Prostate gland (tissue), 2 donors: ENCODE results near the gene TMEM243. TPM values are rescaled to one million over a fixed set of nuclear protein-coding genes. Genes with fewer than 3 reads are reported as not detected.
"Not testable (repeated sequence)": the region's sequence is repeated elsewhere in the genome, so short reads cannot be mapped to it uniquely, and the experiment has no call there.

Source experiments
- DNase-seq: peaks from one replicate; pipeline ENCODE4 v3.0.0-alpha.2; 2019; ENCODE audit warnings: low spot score
- H3K27ac ChIP-seq, 2 donors: fragments of 200-600 bp; sonication (generic); 2 replicates each; pipeline ENCODE4 v1.5.1; 2017 to 2019
- H3K27me3 ChIP-seq: fragments of 200-600 bp; sonication (generic); replicated peaks from 2 replicates; pipeline ENCODE4 v1.5.1; 2019; ENCODE audit not compliant: insufficient read depth
- H3K36me3 ChIP-seq, 2 donors: fragments of 200-600 bp; sonication (generic); 1 replicate in 1 of 2; 2 replicates in 1 of 2; pipeline versions ENCODE4 v1.5.1 to v1.8.1; 2017 to 2019
- H3K4me1 ChIP-seq: fragments of 200-600 bp; sonication (generic); replicated peaks from 2 replicates; pipeline ENCODE4 v1.5.1; 2019
- H3K4me3 ChIP-seq, 2 donors: fragments of 200-600 bp; sonication (generic); 2 replicates each; pipeline ENCODE4 v1.5.1; 2017 to 2019
- H3K9me3 ChIP-seq: fragments of 200-600 bp; sonication (generic); 2 replicates; pipeline ENCODE4 v1.5.1; 2017
- POLR2A ChIP-seq: fragments of 450-650 bp; IDR thresholded peaks from one replicate; pipeline ENCODE4 v1.6.1; 2016; ENCODE audit warnings: antibody characterized with exemption, mild to moderate bottlenecking
- POLR2AphosphoS5 ChIP-seq: sonication (generic); formaldehyde crosslinking; IDR thresholded peaks from one replicate; pipeline ENCODE4 v1.6.1; 2017; ENCODE audit warnings: antibody characterized with exemption
- WGBS: methylation state at CpG from one replicate; pipeline ENCODE4 v1.1.5; 2018; 5-methylcytosine and 5-hydroxymethylcytosine counted together
- intact Hi-C: fragments of 100-400 bp; cut with DNase I; formaldehyde crosslinking; loops from one replicate; pipeline ENCODE4 v1.14.2; 2022
- total RNA-seq, 2 donors: library from RNA; depleted of rRNA; stranded (reverse); fragments of >200 nt; gene quantifications; one replicate each; pipeline ENCODE4 v1.1.0, GENCODE V29; 2016
- TF ChIP-seq, protein P1 (sequence below), 4 experiments: fragments of 200-600 bp in 2 of 4; fragments of 450-650 bp in 2 of 4; sonication (generic) in 2 of 4; IDR thresholded peaks; 1 replicate in 3 of 4; 2 replicates in 1 of 4; pipeline ENCODE4 v1.5.1; 2016 to 2019; ENCODE audit warnings: antibody characterized with exemption in 4 of 4, mild to moderate bottlenecking in 2 of 4, moderate library complexity in 2 of 4

The TMEM243 gene
- total RNA-seq, 2 donors from 2014 or later, result 23.3 to 39.7 TPM

DNA sequence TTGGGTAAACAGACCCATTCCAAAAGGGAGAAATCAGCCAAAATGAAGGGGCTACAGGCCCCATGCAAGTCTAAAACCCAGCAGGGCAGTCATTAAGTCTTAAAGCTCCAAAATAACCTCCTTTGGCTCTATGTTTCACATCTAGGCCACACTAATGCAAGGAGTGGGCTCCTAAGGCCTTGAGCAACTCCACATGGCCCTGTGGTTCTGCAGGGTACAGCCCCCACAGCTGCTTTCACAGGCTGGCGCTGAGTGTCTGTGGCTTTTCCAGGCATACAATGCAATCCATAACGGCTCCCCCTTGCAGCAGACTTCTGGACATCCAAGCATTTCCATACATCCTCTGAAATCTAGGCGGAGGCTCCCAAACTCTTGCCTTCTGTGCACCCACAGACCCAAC is 9.0 kb downstream of the TMEM243 start:
- intact Hi-C loops, result no loop called here
- DNase-seq, result no peak
- WGBS, result 93% methylated on average over 3 of the region's 3 CpGs
- no peaks in the 10 kb centered on the region for H3K27me3 ChIP-seq
- TF ChIP-seq, protein P1, sequence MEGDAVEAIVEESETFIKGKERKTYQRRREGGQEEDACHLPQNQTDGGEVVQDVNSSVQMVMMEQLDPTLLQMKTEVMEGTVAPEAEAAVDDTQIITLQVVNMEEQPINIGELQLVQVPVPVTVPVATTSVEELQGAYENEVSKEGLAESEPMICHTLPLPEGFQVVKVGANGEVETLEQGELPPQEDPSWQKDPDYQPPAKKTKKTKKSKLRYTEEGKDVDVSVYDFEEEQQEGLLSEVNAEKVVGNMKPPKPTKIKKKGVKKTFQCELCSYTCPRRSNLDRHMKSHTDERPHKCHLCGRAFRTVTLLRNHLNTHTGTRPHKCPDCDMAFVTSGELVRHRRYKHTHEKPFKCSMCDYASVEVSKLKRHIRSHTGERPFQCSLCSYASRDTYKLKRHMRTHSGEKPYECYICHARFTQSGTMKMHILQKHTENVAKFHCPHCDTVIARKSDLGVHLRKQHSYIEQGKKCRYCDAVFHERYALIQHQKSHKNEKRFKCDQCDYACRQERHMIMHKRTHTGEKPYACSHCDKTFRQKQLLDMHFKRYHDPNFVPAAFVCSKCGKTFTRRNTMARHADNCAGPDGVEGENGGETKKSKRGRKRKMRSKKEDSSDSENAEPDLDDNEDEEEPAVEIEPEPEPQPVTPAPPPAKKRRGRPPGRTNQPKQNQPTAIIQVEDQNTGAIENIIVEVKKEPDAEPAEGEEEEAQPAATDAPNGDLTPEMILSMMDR (IDR thresholded peaks at IDR 0.05), result no peak
- no peak for TF ChIP-seq POLR2A
- no peak for TF ChIP-seq POLR2AphosphoS5
- H3K36me3 ChIP-seq, result no peaks in the 10 kb centered on the region
- peaks cover 6% of the 10 kb centered on the region for H3K4me1 ChIP-seq
- H3K27ac ChIP-seq, result no peak overlapping the region
- no peak overlapping the region for H3K4me3 ChIP-seq
- H3K9me3 ChIP-seq, result no peaks in the 10 kb centered on the region

DNA sequence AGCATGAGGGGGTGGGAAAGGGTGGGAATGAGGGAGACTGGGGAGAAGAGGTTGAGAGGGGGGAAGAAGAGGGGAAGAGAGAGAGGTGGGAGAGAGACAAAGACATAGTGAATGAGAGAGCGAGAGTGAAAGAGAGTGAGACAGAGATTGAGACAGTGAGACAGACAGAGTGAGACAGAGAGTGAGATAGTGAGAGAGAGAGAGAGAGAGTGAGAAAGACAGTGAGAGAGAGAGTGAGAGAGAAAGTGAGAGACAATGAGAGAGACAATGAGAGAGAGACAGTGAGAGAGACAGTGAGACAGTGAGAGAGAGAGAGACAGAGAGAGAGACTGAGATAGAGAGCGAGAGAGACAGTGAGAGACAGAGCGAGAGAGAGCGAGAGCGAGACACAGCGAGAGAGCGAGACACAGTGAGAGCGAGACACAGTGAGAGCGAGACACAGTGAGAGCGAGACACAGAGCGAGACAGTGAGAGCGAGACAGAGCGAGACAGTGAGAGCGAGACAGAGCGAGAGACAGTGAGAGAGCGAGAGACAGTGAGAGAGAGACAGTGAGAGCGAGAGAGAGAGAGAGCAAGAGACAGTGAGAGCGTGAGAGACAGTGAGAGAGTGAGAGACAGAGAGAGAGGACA is 10.1 kb downstream of the TMEM243 start:
- DNase-seq, result no peak
- intact Hi-C loops, result no loop called here

DNA sequence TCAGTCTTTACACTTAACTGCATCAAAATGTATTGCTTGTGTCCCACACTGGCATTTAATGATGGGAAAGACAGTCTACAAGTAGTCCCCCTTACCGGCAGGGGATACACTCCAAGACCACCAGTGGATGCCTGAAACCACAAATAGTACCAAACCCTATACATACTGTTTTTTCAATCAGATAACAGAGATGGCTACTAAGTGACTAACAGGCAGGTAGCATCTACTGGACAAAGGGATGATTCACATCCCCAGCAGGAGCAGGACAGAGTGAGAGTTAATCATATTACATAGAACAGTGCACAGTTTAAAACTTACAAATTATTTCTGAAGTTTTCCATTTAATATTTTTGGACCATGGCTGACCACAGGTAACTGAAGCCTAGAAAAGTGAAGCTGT is 13.2 kb downstream of the TMEM243 start:
- no peak for DNase-seq
- no peak overlapping the region for H3K4me3 ChIP-seq
- no peaks in the 10 kb centered on the region for H3K4me1 ChIP-seq
- H3K27me3 ChIP-seq, result no peaks in the 10 kb centered on the region
- intact Hi-C loops, result no loop called here
- no peaks in the 10 kb centered on the region for H3K36me3 ChIP-seq
- H3K9me3 ChIP-seq, result no peaks in the 10 kb centered on the region
- no peak overlapping the region for H3K27ac ChIP-seq
- no peak for TF ChIP-seq POLR2AphosphoS5
- TF ChIP-seq, protein P1 (IDR thresholded peaks at IDR 0.05), result no peak
- no peak for TF ChIP-seq POLR2A
- 100% methylated on average over 1 of the region's 1 CpG for WGBS

More for the DNA sequence above, 10.1 kb downstream of the TMEM243 start:
- Histone ChIP-seq H3K4me3 (no peak overlapping the region), H3K27ac (no peak overlapping the region), H3K36me3 (no peaks in the 10 kb centered on the region), H3K9me3 (no peaks in the 10 kb centered on the region), H3K4me1 (peaks cover 6% of the 10 kb centered on the region), H3K27me3 (no peaks in the 10 kb centered on the region)
- TF ChIP-seq POLR2AphosphoS5 (no peak), POLR2A (no peak)
- TF ChIP-seq, protein P1 (IDR thresholded peaks at IDR 0.05), result no peak
- 92% methylated on average over 17 of the region's 18 CpGs for WGBS

DNA sequence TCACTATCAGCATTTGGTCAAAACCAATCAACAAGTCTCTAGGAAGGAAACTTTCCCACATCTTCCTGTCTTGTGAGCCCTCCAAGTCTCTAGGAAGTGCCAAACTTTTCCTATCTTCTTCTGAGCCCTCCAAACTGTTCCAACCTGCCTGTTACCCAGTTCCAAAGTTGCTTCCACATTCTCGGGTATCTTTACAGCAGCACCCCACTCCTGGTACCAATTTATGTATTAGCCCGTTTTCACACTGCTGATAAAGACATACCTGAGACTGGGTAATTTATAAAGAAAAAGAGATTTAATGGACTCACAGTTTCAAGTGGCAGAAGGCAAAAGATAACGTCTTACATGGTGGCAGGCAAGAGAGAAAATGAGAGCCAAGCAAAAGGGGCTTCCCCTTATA is 13.8 kb downstream of the TMEM243 start:
- H3K27ac ChIP-seq, DNase-seq, H3K36me3 ChIP-seq, H3K4me1 ChIP-seq, intact Hi-C loops, H3K27me3 ChIP-seq, H3K4me3 ChIP-seq, H3K9me3 ChIP-seq: not testable (repeated sequence)
- WGBS, result 94% methylated on average over 3 of the region's 3 CpGs

DNA sequence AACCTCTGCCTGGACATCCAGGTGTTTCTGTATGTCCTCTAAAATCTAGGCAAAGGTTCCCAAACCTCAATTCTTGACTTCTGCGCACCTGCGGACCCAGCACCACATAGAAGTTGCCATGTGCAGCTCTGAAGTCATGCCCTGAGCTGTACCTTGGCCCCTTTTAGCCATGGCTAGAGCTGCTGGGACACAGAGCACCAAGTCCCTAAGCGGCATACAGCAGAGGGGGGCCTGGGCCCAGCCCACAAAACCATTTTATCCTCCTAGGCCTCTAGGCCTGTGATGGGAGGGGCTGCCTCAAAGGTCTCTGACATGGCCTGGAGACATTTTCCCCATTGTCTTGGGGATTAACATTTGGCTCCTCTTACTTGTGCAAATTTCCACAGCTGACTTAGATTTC is 14.6 kb downstream of the TMEM243 start:
- WGBS, result 69% methylated on average over 3 of the region's 3 CpGs
- H3K9me3 ChIP-seq, result no peaks in the 10 kb centered on the region
- H3K36me3 ChIP-seq, result no peaks in the 10 kb centered on the region
- no peaks in the 10 kb centered on the region for H3K4me1 ChIP-seq
- intact Hi-C loops, result no loop called here
- no peak overlapping the region for H3K27ac ChIP-seq
- H3K4me3 ChIP-seq, result no peak overlapping the region
- TF ChIP-seq, protein P1 (IDR thresholded peaks at IDR 0.05), result no peak
- TF ChIP-seq POLR2AphosphoS5 (no peak), POLR2A (no peak)
- no peak for DNase-seq
- no peaks in the 10 kb centered on the region for H3K27me3 ChIP-seq

DNA sequence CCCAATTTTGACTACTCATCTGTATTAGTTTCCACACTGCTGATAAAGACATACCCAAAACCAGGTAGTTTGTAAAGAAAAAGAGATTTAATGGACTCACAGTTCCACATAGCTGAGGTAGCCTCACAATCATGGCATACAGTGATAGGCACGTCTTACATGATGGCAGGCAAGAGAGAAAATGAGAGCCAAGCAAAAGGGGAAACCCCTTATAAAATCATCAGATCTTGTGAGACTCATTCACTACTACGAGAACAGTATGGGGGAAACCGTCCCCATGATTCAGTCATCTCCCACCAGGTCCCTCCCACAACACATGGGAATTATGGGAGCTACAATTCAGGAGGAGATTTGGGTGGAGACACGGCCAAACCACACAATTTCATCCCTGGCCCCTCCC is 15.6 kb downstream of the TMEM243 start:
- H3K27me3 ChIP-seq, DNase-seq, H3K4me1 ChIP-seq, H3K9me3 ChIP-seq, intact Hi-C loops, H3K4me3 ChIP-seq, H3K36me3 ChIP-seq, H3K27ac ChIP-seq: not testable (repeated sequence)
- WGBS, result 89% methylated on average over 4 of the region's 4 CpGs
